Epidermal melanocyte (primary cell): ENCODE measurements around the gene PHC2.

ENCODE experiments used
- DNase-seq: peaks from one replicate; pipeline ENCODE4 v3.0.0; 2011; ENCODE audit warnings: low spot score; ENCODE audit not compliant: insufficient read length

PHC2 gene

DNA sequence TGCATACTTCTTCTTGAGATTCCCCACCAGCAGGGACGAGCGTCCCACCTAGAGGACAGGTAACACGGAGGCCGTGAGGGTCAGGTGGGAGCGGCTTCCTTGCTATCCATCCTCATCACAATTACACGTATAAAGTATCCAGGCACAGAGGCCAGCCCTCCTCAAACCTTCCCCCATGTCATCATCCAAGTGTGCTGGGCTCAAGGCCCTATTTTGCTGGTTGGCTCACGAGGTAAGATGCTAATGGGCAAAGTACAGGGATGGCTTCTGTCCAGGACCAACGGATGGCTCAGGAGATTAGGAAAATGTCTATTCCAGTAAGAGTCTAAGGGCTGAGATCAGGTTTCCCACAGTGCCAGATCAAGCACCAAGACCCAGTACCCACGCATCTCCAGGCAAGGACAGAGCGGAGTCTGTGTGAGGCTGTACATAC lies 98.5 kb downstream of the PHC2 start:
- no peak for DNase-seq

DNA sequence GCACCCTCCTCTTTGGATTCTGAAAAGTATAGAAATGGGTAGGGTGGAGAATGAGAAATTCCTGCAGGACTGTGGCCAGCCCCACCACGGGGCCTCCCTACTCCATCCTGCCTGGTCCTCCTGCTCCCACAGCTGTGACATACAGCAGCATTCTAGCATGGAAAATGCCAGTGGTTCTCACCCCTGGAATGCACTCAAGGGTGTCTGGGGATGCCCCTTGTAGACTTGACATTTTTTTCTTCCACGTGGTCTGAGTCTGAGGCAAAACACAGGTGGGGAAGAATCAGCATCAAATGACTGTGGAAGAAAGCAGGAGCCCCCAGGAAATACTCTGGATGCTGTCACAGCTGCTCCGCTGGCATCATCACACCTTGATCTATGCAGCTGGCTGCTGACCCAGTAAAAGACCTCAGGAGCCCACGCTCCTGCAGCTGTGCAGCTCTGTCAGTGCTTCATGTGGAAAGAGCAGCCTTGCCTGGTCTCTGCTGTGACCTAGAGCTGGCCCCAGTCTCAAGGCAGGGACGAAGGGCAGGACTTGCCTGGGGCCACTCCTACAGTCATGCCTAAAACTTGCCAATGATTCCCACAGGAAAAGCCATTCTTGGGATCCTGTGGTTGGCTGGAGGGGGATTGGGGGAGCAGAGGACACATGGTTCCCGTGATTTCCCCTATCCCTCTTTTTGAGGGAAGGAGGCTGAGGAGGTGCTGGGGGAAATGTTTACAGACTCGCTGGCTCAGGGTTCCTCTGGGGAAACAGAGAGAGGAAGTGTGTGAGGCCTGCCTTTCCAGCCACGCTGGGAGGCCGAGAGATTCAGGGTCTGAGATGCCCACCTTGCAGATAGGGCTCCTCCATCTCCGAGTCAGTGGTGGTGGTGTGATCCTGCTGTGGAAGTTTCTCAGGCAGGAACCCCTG lies 99.2 kb downstream of the PHC2 start:
- no peak for DNase-seq

- DNase-seq: no peak
Observed at GRCh38 chr1:33330906-33331305, 100.0 kb downstream of the PHC2 start.

DNA sequence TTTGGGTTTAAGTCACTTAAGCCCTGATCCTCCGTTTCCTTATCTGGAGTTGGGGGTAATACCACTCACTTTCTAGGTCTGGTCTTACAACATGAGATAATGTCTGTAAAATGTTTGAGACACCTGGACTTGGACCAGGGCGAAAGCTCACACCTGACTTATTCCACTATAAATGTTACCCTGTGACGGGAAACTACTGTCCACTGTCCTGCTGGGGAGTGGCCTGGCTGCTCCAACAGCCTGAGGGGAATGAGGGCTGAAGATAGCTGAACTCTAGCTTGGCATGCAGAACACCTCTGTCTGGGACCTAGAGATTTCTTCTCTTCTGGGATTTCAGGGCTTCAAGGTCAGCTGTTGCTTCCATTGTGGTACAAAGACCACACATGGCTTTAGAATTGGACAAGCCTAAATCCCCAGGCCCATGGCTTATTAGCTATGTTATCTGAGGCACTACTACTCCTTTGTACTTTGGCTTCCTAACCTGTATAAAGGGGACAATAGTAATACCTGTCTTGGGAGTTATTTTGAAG lies 100.5 kb downstream of the PHC2 start:
- DNase-seq: no peak

GRCh38 chr1:33329600-33330305 lies 101.1 kb downstream of the PHC2 start:
- DNase-seq: no peak

DNA sequence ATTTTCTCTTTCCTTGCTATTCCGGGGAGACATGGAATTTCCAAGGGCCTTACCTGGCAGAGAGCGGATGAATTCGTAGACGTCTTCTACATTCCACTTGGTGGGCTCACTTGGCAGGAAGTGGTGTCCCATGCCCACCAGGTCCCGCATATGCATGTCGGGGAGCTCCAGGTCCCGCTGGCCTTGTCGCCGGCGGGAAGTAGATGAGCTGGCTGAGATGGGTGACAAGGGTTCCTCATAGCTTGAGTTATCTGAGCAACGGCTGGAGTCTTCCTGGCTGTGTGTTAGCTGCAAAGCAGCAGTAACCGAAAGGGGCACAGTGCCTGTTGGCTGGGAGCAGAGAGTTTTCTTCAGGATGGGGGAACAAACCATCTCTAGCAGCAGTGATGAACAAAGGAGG lies 102.1 kb downstream of the PHC2 start:
- DNase-seq: no peak

- peak; percentile 49 for DNase-seq
Observed at GRCh38 chr1:33327587-33328325, 103.1 kb downstream of the PHC2 start.

- DNase-seq: no peak
Observed at GRCh38 chr1:33326785-33327184, 104.1 kb downstream of the PHC2 start.

DNA sequence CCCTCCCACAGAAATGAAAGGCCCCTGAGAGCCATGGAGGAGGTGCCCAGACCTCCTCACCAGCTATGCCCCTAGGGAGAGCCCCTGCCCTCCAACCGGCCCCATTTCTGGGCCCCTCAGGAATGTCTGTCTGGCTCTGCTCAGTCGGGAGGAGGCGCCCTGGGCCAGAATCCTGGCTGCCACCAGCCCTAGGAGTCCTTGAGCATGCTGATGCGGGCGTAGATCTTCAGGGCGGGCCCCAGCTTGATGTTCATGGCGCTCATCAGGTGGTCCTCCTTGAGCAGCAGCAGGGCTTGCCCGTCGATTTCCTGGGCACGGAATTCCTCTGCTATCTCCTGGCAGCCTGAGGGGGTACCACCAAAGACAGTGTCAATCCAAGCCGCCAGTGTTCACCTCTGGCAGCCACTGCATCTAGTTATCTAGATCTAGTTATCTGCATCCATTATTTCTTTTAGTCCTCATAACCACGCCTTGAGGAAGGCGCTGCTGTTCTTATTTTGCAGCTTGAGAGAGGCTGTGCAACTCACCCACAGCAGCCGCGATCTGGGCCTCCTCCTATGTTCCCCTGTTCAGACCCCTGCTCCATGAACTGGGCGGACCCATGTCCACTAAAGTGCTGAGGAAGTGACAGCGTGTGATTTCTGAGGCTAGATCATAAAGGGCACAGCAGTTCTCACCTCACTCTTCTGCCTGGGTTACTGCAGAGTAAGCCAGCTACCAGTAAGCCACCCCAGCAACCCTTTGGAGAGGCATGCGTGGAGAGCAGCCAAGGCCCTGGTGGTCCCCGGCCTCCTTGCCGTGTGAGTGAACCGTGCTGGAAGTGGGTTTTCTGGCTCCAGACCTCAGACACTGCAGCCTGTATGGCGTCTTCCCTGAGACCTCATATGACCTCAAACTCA lies 106.0 kb downstream of the PHC2 start:
- DNase-seq: no peak

GRCh38 chr1:33323663-33324477 lies 107.0 kb downstream of the PHC2 start:
- DNase-seq: no peak

GRCh38 chr1:33322870-33323585 lies 107.9 kb downstream of the PHC2 start:
- no peak for DNase-seq

DNA sequence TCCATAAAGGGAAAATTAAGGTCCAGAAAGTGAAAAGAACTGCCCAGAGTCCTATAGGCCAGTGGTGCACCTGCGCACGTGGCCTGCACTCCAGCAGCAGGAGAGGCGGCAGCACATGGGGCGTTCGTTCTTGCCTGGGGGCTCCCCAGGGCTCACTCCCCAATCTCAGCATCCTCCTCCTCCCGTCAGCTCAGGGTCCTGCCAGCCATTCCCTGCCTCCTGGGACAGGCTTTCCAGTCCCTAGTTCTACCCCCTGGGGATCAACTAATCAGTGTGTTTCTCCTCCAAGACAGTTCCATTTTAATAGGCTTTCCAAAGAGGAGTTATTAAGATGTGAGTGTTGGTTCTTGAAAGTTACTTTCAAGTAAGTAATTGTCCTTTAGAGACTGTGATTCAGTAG lies 108.8 kb downstream of the PHC2 start:
- DNase-seq: no peak

DNA sequence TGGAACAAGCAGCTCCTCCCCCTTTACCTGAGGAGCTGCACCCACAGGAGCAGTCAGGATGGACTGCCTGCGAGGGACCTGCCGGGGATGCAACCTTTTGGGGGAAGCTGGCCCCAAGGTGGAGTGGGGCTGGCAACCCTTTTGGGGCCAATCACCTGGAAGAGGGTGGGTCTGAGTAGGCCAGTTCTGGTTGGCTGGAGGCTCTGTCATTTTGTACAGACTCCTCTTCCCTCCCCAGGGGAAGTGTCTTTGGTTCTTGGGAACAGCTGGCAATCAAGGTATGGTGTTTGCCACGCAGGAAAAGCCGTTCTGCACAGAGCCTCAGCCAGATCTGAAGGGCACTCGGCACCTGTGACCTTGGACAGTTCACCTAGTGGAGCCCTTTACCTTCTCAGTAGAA lies 109.7 kb downstream of the PHC2 start:
- DNase-seq: no peak

DNA sequence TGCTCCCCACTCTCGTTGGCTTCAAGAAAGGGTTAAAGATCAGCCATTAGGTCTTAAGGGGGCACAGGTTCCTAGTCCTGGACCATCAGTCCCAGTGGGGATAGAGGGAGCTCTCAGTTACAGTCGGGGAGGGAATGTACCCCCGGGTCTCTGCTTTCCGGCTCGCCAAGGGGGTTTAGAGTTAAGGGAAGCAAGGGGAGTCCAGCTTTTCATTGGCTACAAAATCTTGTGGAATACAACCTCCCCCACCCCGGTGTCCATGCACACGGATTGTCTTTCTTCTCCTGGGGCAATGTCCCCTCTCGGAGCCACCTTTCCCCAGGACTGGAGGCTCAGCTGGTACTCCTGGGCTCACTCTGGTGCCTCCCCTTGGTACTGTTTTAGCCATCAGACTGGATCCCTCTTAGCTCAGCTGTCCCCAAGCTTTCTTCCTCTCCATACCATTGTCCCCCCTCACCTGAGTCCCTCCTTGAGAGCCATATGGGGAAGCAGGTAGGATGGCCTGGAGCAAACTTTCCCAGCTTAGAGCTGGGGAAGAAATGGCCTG lies 110.2 kb downstream of the PHC2 start, which contains the start of gene A3GALT2:
TSS of gene A3GALT2 (minus strand) at position 480 of the 547 bp plus-strand sequence. CDS start at position 480, 0 bp downstream.
- DNase-seq: no peak

DNA sequence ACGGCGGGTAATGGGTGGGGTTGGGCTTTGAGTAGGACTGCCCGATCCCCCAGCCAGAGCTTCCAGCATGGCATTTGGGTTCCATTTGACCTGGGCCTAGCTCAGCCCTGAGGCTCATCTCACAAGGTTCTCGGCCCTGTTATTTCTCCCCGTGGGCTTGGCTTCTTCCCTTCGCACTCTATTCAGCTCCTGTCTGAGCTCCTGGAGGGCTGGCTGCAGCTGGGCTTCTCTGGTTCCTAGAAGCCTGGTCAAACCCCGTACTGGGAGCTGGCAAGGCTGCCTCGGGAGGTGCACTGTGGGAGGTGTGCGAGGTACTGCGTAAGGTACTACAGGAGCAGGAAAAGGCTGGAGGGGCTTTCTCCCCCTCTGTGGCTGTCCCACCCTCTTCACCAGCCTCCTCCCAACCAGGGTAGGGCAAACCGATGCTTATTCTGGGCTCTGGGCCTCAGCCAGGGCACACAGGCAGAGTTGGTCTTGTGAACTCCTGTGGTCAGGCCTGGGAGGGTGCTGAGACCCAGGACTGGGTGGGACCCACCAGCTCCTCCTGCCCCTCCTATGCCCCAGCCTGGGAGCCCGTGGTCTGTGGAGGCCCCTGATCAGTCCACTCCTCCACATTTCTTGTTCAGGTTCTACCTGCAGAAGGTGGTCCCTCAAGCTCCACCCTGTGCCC lies 110.8 kb downstream of the PHC2 start:
- DNase-seq: no peak

GRCh38 chr1:33319186-33319948 lies 111.5 kb downstream of the PHC2 start:
- no peak for DNase-seq

GRCh38 chr1:33317946-33318345 lies 112.9 kb downstream of the PHC2 start:
- DNase-seq: no peak
